GM10266 (cell line): ENCODE measurements around the gene TWF2.
"Not testable (repeated sequence)": the region's sequence is repeated elsewhere in the genome, so short reads cannot be mapped to it uniquely, and the experiment has no call there.

Source experiments
- DNase-seq: peaks from one replicate; pipeline ENCODE4 v3.0.0; 2012; ENCODE audit errors: extremely low spot score
- TF ChIP-seq, protein P1 (sequence below): IDR thresholded peaks from 2 replicates; pipeline ENCODE4 v1.5.1; 2012; ENCODE audit warnings: mild to moderate bottlenecking, low read depth; ENCODE audit not compliant: control insufficient read depth, insufficient read depth; ENCODE audit errors: missing control alignments

Gene TWF2

DNA sequence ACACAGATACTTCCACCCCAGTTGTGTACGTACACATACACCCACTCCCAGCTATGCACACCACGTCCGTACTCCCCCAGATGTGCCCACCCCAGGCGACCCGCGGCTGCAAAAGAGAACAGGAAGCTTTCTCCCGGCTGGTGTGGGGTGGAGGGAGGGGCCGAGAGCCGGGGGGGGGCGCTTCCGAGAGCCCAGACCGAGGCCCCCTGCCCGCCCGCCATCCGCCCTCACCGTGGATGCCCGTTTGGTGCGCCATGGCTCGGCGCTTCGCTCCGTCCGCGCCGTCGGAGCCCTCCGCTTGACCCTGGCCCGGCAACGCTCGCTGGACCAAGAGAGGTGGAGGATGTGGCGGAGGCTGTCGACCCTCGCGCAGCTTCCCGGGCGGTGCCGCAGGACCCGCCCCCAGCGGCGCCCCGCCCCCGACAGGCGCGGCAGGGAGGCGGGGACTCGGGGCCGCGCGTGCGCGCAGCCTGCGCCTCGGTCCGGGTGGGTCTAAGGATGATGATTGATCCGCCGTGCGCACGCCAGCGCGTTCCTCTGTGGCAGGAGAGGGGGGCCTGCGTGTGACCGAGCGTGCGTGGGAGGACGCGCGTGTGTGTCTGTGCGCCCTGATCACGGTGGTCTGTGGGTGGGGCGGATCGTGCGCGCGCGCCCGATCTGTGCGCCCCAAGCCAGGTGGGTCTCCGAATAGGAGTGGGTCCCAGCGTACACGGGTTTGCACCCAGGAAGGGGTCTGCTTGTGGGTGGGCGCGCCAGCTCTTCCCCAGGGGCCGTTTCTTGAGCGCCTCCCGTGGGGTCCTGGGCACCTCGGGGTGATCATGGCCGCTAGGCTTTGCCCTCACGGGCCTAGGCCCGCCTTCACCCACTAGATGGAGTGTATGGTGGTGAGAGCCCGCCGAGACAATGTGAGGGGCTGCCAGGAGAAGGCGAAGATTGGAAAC lies at the start of gene TWF2:
Gene TWF2 (minus strand): TSS at position 398 of the 941 bp plus-strand sequence. CDS start 142 bp downstream, at position 256.
- peak; percentile 98 for DNase-seq
- TF ChIP-seq, protein P1, sequence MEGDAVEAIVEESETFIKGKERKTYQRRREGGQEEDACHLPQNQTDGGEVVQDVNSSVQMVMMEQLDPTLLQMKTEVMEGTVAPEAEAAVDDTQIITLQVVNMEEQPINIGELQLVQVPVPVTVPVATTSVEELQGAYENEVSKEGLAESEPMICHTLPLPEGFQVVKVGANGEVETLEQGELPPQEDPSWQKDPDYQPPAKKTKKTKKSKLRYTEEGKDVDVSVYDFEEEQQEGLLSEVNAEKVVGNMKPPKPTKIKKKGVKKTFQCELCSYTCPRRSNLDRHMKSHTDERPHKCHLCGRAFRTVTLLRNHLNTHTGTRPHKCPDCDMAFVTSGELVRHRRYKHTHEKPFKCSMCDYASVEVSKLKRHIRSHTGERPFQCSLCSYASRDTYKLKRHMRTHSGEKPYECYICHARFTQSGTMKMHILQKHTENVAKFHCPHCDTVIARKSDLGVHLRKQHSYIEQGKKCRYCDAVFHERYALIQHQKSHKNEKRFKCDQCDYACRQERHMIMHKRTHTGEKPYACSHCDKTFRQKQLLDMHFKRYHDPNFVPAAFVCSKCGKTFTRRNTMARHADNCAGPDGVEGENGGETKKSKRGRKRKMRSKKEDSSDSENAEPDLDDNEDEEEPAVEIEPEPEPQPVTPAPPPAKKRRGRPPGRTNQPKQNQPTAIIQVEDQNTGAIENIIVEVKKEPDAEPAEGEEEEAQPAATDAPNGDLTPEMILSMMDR: peak; percentile 35

- no peak for DNase-seq
- TF ChIP-seq, protein P1: no peak
These were observed 49.7 kb upstream of the TWF2 start for GRCh38 chr3:52288674-52289073.

DNA sequence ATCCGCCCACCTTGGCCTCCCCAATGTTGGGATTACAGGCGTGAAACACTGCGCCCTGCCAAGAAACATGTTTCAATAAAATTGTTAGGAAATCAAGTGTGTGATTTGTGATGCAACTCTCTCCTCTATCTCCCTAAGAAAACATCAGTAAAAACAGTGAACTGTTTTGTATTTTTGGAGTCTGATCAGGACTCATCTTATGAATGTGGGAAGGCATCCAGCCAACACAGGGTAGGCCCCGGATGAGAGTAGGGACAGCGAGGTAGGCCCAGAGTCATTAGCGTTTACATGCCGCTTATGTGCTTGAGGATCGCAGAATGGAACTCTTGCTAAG lies 47.8 kb upstream of the TWF2 start:
- TF ChIP-seq, protein P1: no peak

DNA sequence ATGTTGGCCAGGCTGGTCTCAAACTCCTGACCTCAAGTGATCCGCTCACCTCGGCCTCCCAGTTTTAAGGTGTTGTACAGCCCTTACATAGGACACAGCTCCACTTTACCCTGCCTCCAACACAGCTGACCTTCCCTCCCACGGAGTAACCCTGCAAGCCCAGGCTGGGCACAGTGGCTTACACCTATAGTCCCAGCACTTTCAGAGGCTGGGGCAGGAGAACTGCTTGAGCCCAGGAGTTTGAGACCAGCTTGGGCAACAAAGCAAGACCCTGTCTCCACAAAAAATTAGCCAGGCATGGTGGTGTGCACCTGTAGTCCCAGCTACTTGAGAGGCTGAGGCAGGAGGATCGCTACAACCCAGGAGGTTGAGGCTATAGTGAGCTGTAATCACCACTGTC lies 45.1 kb upstream of the TWF2 start:
- not testable (repeated sequence) for DNase-seq

More for the DNA sequence above, 47.8 kb upstream of the TWF2 start:
- DNase-seq: no peak

GRCh38 chr3:52283306-52283705 lies 44.3 kb upstream of the TWF2 start:
- TF ChIP-seq, protein P1: no peak
- no peak for DNase-seq

- no peak for DNase-seq
These were observed 43.2 kb upstream of the TWF2 start for GRCh38 chr3:52281981-52282801.

DNA sequence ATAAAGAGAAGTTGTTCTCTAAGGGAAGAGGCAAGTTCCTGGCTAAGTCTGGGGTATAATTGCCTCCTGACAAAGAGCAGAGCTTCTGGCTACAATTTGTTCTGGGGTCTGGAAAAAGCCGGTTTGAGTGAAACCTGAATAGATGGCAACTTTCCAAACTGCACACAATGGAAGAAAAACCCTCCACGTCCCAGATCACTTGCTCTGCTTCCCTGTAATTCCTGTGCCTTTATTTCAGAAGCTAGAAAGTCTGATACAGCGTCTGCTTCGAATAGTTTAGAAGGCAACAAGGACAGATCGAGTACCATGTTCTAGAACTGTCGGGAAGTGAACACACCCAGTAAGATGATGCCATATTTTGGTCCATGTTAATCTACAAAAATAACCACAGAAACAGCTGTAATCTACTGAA lies 41.1 kb upstream of the TWF2 start:
- no peak for DNase-seq
- TF ChIP-seq, protein P1: no peak

More at GRCh38 chr3:52281981-52282801, 43.2 kb upstream of the TWF2 start:
- TF ChIP-seq, protein P1: no peak
